ENCODE results near the gene EFHC1. TPM values are rescaled to one million over a fixed set of nuclear protein-coding genes. Genes with fewer than 3 reads are reported as not detected.

Gene EFHC1
- polyA plus RNA-seq, 1 donor (not counting 4 experiments of a cell fraction or from before 2014, with no cell fraction given) = 20.5 TPM

DNA sequence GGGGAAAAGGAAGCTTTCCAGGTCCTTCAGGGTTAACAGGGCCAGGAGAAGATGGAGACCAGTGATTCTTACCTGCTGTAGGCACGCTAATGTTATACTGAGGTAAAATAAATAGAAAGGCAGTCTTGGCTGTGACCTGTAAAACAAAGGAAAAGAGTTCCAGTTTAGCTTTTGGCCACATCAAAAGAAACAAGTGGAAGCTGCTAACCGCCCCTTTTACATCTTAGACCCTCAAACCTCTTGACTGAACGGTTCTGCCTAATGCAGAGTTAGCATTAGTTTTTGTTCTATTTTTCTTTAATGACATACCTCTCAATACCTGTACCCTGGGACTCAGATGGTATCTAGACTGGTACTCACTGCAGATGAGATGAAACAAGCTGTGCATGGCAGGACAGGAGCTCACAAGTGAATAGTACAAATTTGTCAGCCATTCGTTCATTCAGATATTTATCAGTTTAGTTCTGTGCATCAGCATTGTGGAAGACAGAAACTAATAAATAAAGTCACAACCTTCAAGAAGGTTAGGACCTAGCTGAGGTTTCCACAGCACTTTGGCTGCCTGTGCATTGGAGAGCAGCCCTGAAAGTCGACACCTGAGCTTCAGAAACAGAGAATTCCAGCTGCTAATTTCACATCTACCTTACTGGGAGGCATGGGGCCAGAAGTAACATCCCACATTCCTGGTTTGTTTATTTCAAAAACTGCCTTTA, 115.7 kb downstream of the EFHC1 start:
- Histone ChIP-seq H3K9me1 (ENCODE audit: control insufficient read depth, extremely low read depth, insufficient read depth, low read length) (no peaks in the 10 kb centered on the region), H3K27ac (ENCODE audit: control insufficient read depth, insufficient read depth, low read length) (no peak overlapping the region), H3K4me2 (ENCODE audit: control insufficient read depth, extremely low read depth, insufficient read depth, low read depth, low read length) (no peak overlapping the region), H3K79me2 (ENCODE audit: control insufficient read depth, insufficient read depth, low read length) (peaks cover 7% of the 10 kb centered on the region), H4K20me1 (ENCODE audit: control insufficient read depth, extremely low read depth, insufficient read depth, low read length) (no peaks in the 10 kb centered on the region), H3K4me3 (ENCODE audit: control insufficient read depth in 2 of 3, extremely low read depth in 1 of 3, insufficient read depth in 2 of 3, low read depth in 1 of 3, low read length in 3 of 3) (no peak overlapping the region), H3K9me3 (ENCODE audit: control insufficient read depth, low read depth, low read length) (no peaks in the 10 kb centered on the region), H3K4me1 (ENCODE audit: control insufficient read depth, extremely low read depth, insufficient read depth, low read length) (peaks cover 43% of the 10 kb centered on the region), H2AFZ (ENCODE audit: control insufficient read depth, low read length) (no peak overlapping the region), H3K36me3 (ENCODE audit: control insufficient read depth in 2 of 2, extremely low read depth in 1 of 2, insufficient read depth in 2 of 2, low read length in 2 of 2) (no peaks in the 10 kb centered on the region), H3K9ac (ENCODE audit: control insufficient read depth, extremely low read depth, insufficient read depth, low read length) (no peak overlapping the region), H3K27me3 (ENCODE audit: control insufficient read depth, extremely low read depth, insufficient read depth, low read length) (no peaks in the 10 kb centered on the region)
- FAIRE-seq (no peak), DNase-seq (ENCODE audit: low read depth, low spot score) (no peak)
- dilution Hi-C loops (cut with MboI; ENCODE audit: extremely low pct_ligation_motif_present, low sequenced_read_pairs) = no loop called here
- TF ChIP-seq EZH2 (IDR thresholded peaks at IDR 0.05; ENCODE audit: low read length) = no peak
- TF ChIP-seq, protein P1, sequence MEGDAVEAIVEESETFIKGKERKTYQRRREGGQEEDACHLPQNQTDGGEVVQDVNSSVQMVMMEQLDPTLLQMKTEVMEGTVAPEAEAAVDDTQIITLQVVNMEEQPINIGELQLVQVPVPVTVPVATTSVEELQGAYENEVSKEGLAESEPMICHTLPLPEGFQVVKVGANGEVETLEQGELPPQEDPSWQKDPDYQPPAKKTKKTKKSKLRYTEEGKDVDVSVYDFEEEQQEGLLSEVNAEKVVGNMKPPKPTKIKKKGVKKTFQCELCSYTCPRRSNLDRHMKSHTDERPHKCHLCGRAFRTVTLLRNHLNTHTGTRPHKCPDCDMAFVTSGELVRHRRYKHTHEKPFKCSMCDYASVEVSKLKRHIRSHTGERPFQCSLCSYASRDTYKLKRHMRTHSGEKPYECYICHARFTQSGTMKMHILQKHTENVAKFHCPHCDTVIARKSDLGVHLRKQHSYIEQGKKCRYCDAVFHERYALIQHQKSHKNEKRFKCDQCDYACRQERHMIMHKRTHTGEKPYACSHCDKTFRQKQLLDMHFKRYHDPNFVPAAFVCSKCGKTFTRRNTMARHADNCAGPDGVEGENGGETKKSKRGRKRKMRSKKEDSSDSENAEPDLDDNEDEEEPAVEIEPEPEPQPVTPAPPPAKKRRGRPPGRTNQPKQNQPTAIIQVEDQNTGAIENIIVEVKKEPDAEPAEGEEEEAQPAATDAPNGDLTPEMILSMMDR (optimal IDR thresholded peaks at IDR 0.05 in 1 of 3, IDR thresholded peaks at IDR 0.05 in 1 of 3, conservative IDR thresholded peaks at IDR 0.05 in 1 of 3; ENCODE audit: extremely low read depth in 1 of 3, insufficient read depth in 2 of 3, low read length in 3 of 3) = no peak

DNA sequence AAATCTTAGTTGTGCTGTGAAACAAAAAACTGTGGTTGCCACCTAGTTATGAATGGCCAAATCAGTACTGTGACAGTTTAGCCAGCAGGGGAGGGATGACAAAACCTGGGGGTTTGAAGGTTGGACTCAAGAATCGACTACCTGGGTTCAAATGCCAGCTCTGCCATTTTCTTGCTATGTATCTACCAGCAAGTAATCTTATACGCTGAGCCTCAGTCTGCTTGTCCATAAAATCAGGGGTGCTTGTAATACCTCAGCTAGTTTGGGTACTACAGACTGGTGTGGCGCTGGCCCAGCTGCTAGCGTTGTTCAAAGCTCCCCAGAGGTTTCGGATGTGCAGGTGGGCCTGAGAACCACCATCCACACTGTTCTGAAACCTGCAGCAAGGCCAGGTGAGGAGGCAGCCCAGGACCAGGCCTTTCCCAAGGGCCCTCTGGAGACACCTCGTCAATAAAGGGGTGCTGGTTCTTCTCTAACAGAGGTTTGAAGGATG, 116.3 kb downstream of the EFHC1 start:
- Histone ChIP-seq H3K4me2 (ENCODE audit: control insufficient read depth, extremely low read depth, insufficient read depth, low read depth, low read length) (peak overlapping the region; percentile 61), H2AFZ (ENCODE audit: control insufficient read depth, low read length) (no peak overlapping the region), H4K20me1 (ENCODE audit: control insufficient read depth, extremely low read depth, insufficient read depth, low read length) (no peaks in the 10 kb centered on the region), H3K79me2 (ENCODE audit: control insufficient read depth, insufficient read depth, low read length) (peaks cover 7% of the 10 kb centered on the region), H3K9me1 (ENCODE audit: control insufficient read depth, extremely low read depth, insufficient read depth, low read length) (no peaks in the 10 kb centered on the region), H3K9ac (ENCODE audit: control insufficient read depth, extremely low read depth, insufficient read depth, low read length) (no peak overlapping the region), H3K4me1 (ENCODE audit: control insufficient read depth, extremely low read depth, insufficient read depth, low read length) (peaks cover 43% of the 10 kb centered on the region), H3K36me3 (ENCODE audit: control insufficient read depth in 2 of 2, extremely low read depth in 1 of 2, insufficient read depth in 2 of 2, low read length in 2 of 2) (no peaks in the 10 kb centered on the region), H3K27me3 (ENCODE audit: control insufficient read depth, extremely low read depth, insufficient read depth, low read length) (no peaks in the 10 kb centered on the region), H3K27ac (ENCODE audit: control insufficient read depth, insufficient read depth, low read length) (peak overlapping the region; percentile 4), H3K9me3 (ENCODE audit: control insufficient read depth, low read depth, low read length) (no peaks in the 10 kb centered on the region), H3K4me3 (ENCODE audit: control insufficient read depth in 2 of 3, extremely low read depth in 1 of 3, insufficient read depth in 2 of 3, low read depth in 1 of 3, low read length in 3 of 3) (no peak overlapping the region)
- FAIRE-seq = no peak
- no peak for TF ChIP-seq EZH2 (IDR thresholded peaks at IDR 0.05; ENCODE audit: low read length)
- TF ChIP-seq, protein P1 (optimal IDR thresholded peaks at IDR 0.05 in 1 of 3, IDR thresholded peaks at IDR 0.05 in 1 of 3, conservative IDR thresholded peaks at IDR 0.05 in 1 of 3; ENCODE audit: extremely low read depth in 1 of 3, insufficient read depth in 2 of 3, low read length in 3 of 3) = no peak
- dilution Hi-C loops (cut with MboI; ENCODE audit: extremely low pct_ligation_motif_present, low sequenced_read_pairs) = no loop called here
- no peak for DNase-seq (ENCODE audit: low read depth, low spot score)

All from keratinocyte (primary cell).